GM19023 (cell line): ENCODE measurements around the gene EPHA8.

Source experiments
- ATAC-seq: cut with Tn5 transposase; IDR thresholded peaks from one replicate; pipeline ENCODE4 v1.9.1; 2021; ENCODE audit warnings: mild to moderate bottlenecking, moderate library complexity; ENCODE audit not compliant: unreplicated experiment

The EPHA8 gene

GRCh38 chr1:22641247-22641646, 78.0 kb downstream of the EPHA8 start:
- ATAC-seq = no peak

- ATAC-seq = no peak
Observed at GRCh38 chr1:22641906-22642636, 78.8 kb downstream of the EPHA8 start.

- no peak for ATAC-seq
Observed at GRCh38 chr1:22643381-22643780, 80.1 kb downstream of the EPHA8 start, which contains the start of gene C1QC. Gene C1QC, plus strand, starts transcription at chr1:22643633. Its CDS starts 391 bp downstream, at chr1:22644024.

- ATAC-seq = no peak
Observed at GRCh38 chr1:22643928-22644327, 80.6 kb downstream of the EPHA8 start.

- ATAC-seq = no peak
Observed at GRCh38 chr1:22645931-22646330, 82.6 kb downstream of the EPHA8 start.

GRCh38 chr1:22646384-22646783, 83.1 kb downstream of the EPHA8 start:
- no peak for ATAC-seq

GRCh38 chr1:22650089-22650693, 86.9 kb downstream of the EPHA8 start:
- ATAC-seq = no peak

GRCh38 chr1:22651941-22652856, 88.9 kb downstream of the EPHA8 start:
- no peak for ATAC-seq

- no peak for ATAC-seq
Observed at GRCh38 chr1:22652881-22653316, 89.6 kb downstream of the EPHA8 start, which contains the start of gene C1QB. Gene C1QB, plus strand, starts transcription at chr1:22653236. Its CDS starts 6,227 bp downstream, at chr1:22659463.
